Neural progenitor cell (in vitro differentiated cells): Measurements from ENCODE around the gene MSI1.

Experiments
- CTCF ChIP-seq: fragments of 200-600 bp; sonication (generic); IDR thresholded peaks from 2 replicates; pipeline ENCODE4 v1.5.1; 2017; ENCODE audit warnings: antibody characterized with exemption, mild to moderate bottlenecking
- EZH2 ChIP-seq: fragments of 200-600 bp; sonication (generic); IDR thresholded peaks from 2 replicates; pipeline ENCODE4 v1.6.1; 2017; ENCODE audit warnings: antibody characterized with exemption, mild to moderate bottlenecking, moderate library complexity

GRCh38 chr12:120402217-120402616, 33.3 kb upstream of the MSI1 start:
- TF ChIP-seq CTCF (no peak), EZH2 (no peak)
